ENCODE data around the gene PTPRQ. TPM values are rescaled to one million over a fixed set of nuclear protein-coding genes. Genes with fewer than 3 reads are reported as not detected.

The PTPRQ gene
- total and polyA plus RNA-seq, 9 of the 15 experiments (the other 6 are each of a cell fraction or from before 2014, with no cell fraction given) = not detected

GRCh38 chr12:80712866-80713265 is 268.8 kb downstream of the PTPRQ start:
- no peak for TF ChIP-seq KAT2B (IDR thresholded peaks at IDR 0.05; ENCODE audit: low read depth, low read length)
- TF ChIP-seq ZKSCAN3 (CRISPR knock-in tag; IDR thresholded peaks at IDR 0.05) = no peak
- no peak for TF ChIP-seq RHOXF2B (CRISPR knock-in tag; conservative IDR thresholded peaks at IDR 0.05)
- TF ChIP-seq, protein P1, sequence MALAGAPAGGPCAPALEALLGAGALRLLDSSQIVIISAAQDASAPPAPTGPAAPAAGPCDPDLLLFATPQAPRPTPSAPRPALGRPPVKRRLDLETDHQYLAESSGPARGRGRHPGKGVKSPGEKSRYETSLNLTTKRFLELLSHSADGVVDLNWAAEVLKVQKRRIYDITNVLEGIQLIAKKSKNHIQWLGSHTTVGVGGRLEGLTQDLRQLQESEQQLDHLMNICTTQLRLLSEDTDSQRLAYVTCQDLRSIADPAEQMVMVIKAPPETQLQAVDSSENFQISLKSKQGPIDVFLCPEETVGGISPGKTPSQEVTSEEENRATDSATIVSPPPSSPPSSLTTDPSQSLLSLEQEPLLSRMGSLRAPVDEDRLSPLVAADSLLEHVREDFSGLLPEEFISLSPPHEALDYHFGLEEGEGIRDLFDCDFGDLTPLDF (CRISPR knock-in tag; IDR thresholded peaks at IDR 0.05) = no peak
- no peak for TF ChIP-seq SRF (CRISPR knock-in tag; IDR thresholded peaks at IDR 0.05)
- TF ChIP-seq ZSCAN29 (IDR thresholded peaks at IDR 0.05) = no peak
- TF ChIP-seq ZBTB9 (CRISPR knock-in tag; IDR thresholded peaks at IDR 0.05) = no peak
- no peak for TF ChIP-seq IRF1 (CRISPR knock-in tag; IDR thresholded peaks at IDR 0.05; ENCODE audit: borderline replicate concordance)
- no peak for TF ChIP-seq CBX8 (IDR thresholded peaks at IDR 0.05; ENCODE audit: borderline replicate concordance, extremely low read depth, low read depth, low read length, poor library complexity, severe bottlenecking)
- Histone ChIP-seq H3K27me3 (ENCODE audit: control insufficient read depth in 2 of 2, insufficient read depth in 2 of 2, low read length in 2 of 2) (no peaks in the 10 kb centered on the region), H3K79me2 (ENCODE audit: control insufficient read depth, insufficient read depth, low read length) (no peaks in the 10 kb centered on the region), H3K4me2 (ENCODE audit: insufficient read depth, low read length) (no peak overlapping the region), H3K9me3 (replicated peaks; ENCODE audit: control insufficient read depth, insufficient read depth, low read depth, low read length) (no peaks in the 10 kb centered on the region), H3K27ac (ENCODE audit: extremely low read depth, low read depth, low read length) (no peak overlapping the region), H3K9me1 (ENCODE audit: control insufficient read depth, insufficient read depth, low read length) (no peaks in the 10 kb centered on the region), H4K20me1 (replicated peaks; ENCODE audit: control insufficient read depth, insufficient read depth, low read length) (no peaks in the 10 kb centered on the region), H3K4me3 (no peak overlapping the region), H3K4me1 (replicated peaks in 1 of 2; ENCODE audit: control insufficient read depth in 2 of 2, insufficient read depth in 2 of 2, low read length in 2 of 2) (no peaks in the 10 kb centered on the region), H2AFZ (ENCODE audit: low read depth, low read length) (no peak overlapping the region), H3K9ac (ENCODE audit: insufficient read depth in 1 of 2, low read depth in 2 of 2, low read length in 2 of 2) (no peak overlapping the region), H3K36me3 (ENCODE audit: control insufficient read depth, insufficient read depth, low read length) (no peaks in the 10 kb centered on the region)
- DNase-seq (ENCODE audit: extremely low read depth in 1 of 4, low spot score in 3 of 4) (no peak), FAIRE-seq (no peak), ATAC-seq (no peak)
- ChIA-PET POLR2A (no interaction called here), CTCF (ENCODE audit: low intra/inter-chr PET ratio) (no interaction called here)
- in situ Hi-C loops (cut with MboI) (no loop called here), intact Hi-C loops (cut with micrococcal nuclease) (no loop called here)
- no TSS peak for BruUV-seq (replicated peaks)

Measured in K562 (cell line).